ENCODE data around the gene CENPX.

CENPX gene

GRCh38 chr17:82001571-82002056, 21.1 kb downstream of the CENPX start:
- DNase-seq (ENCODE audit: extremely low spot score, insufficient read length, low read depth) = no peak
- no peak for FAIRE-seq

- no peak for DNase-seq (ENCODE audit: extremely low spot score, insufficient read length, low read depth)
- FAIRE-seq = no peak
Observed at GRCh38 chr17:82000803-82001570, 21.7 kb downstream of the CENPX start.

- FAIRE-seq (no peak), DNase-seq (ENCODE audit: extremely low spot score, insufficient read length, low read depth) (no peak)
Observed at GRCh38 chr17:81999976-82000802, 22.5 kb downstream of the CENPX start.

GRCh38 chr17:81999587-81999975, 23.1 kb downstream of the CENPX start:
- DNase-seq (ENCODE audit: extremely low spot score, insufficient read length, low read depth) = no peak
- no peak for FAIRE-seq

GRCh38 chr17:81998691-81999438, 23.8 kb downstream of the CENPX start:
- DNase-seq (ENCODE audit: extremely low spot score, insufficient read length, low read depth) = no peak
- FAIRE-seq = no peak

GRCh38 chr17:81998212-81998611, 24.5 kb downstream of the CENPX start:
- no peak for DNase-seq (ENCODE audit: extremely low spot score, insufficient read length, low read depth)
- no peak for FAIRE-seq

- DNase-seq (ENCODE audit: extremely low spot score, insufficient read length, low read depth) (no peak), FAIRE-seq (no peak)
Observed at GRCh38 chr17:81996757-81997441, 25.8 kb downstream of the CENPX start.

GRCh38 chr17:81996232-81996756, 26.4 kb downstream of the CENPX start:
- no peak for FAIRE-seq
- no peak for DNase-seq (ENCODE audit: extremely low spot score, insufficient read length, low read depth)

- DNase-seq (ENCODE audit: extremely low spot score, insufficient read length, low read depth) = no peak
- FAIRE-seq = no peak
Observed at GRCh38 chr17:81995463-81996231, 27.0 kb downstream of the CENPX start.

GRCh38 chr17:81994593-81995462, 27.9 kb downstream of the CENPX start:
- no peak for FAIRE-seq

GRCh38 chr17:81993729-81994592, 28.7 kb downstream of the CENPX start:
- no peak for FAIRE-seq
- no peak for DNase-seq (ENCODE audit: extremely low spot score, insufficient read length, low read depth)

More at GRCh38 chr17:81994593-81995462, 27.9 kb downstream of the CENPX start:
- DNase-seq (ENCODE audit: extremely low spot score, insufficient read length, low read depth) = no peak

- FAIRE-seq = no peak
- no peak for DNase-seq (ENCODE audit: extremely low spot score, insufficient read length, low read depth)
Observed at GRCh38 chr17:81992306-81993102, 30.2 kb downstream of the CENPX start.

- DNase-seq (ENCODE audit: extremely low spot score, insufficient read length, low read depth) = no peak
- no peak for FAIRE-seq
Observed at GRCh38 chr17:81991684-81992305, 30.9 kb downstream of the CENPX start.

GRCh38 chr17:81990836-81991683, 31.6 kb downstream of the CENPX start:
- no peak for DNase-seq (ENCODE audit: extremely low spot score, insufficient read length, low read depth)
- FAIRE-seq = no peak

GRCh38 chr17:81987161-81987770, 35.4 kb downstream of the CENPX start:
- DNase-seq (ENCODE audit: extremely low spot score, insufficient read length, low read depth) = no peak
- no peak for FAIRE-seq

All from GM18507 (cell line).